GM12875 (cell line): ENCODE results near the gene PITX2.

Source experiments
- H3K4me3 ChIP-seq: one replicate; pipeline ENCODE4 v1.5.1; 2011; ENCODE audit warnings: low read depth, low read length, control low read depth
- TF ChIP-seq, protein P1 (sequence below): IDR thresholded peaks from 2 replicates; pipeline ENCODE4 v1.5.1; 2011; ENCODE audit warnings: low read depth, mild to moderate bottlenecking, control low read depth, inconsistent platforms, low read length, moderate library complexity, borderline replicate concordance; ENCODE audit not compliant: insufficient read depth

Gene PITX2

DNA sequence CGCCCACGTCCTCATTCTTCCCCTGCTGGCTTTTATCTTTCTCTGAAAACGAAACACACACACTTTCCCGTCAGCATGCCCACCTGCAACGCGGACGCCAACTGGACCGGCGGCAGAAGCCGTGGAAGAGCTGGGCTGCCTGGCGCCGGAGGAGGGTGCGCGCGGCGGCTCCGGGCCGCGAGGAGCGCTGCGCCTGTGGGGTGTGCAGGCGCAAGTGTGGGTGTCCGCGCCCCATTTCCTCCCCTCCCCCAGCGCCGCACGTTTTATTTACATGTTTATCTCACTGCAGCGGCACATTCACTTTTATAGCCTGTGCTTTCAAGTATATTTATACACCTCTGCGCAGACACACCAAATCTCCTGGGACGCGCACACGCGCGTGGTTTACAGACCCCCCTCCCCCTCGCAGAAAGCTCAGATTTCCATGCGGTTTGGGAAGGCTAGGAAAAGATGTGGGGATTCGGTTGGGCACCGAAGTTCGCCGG, 1.5 kb downstream of the PITX2 start:
- TF ChIP-seq, protein P1, sequence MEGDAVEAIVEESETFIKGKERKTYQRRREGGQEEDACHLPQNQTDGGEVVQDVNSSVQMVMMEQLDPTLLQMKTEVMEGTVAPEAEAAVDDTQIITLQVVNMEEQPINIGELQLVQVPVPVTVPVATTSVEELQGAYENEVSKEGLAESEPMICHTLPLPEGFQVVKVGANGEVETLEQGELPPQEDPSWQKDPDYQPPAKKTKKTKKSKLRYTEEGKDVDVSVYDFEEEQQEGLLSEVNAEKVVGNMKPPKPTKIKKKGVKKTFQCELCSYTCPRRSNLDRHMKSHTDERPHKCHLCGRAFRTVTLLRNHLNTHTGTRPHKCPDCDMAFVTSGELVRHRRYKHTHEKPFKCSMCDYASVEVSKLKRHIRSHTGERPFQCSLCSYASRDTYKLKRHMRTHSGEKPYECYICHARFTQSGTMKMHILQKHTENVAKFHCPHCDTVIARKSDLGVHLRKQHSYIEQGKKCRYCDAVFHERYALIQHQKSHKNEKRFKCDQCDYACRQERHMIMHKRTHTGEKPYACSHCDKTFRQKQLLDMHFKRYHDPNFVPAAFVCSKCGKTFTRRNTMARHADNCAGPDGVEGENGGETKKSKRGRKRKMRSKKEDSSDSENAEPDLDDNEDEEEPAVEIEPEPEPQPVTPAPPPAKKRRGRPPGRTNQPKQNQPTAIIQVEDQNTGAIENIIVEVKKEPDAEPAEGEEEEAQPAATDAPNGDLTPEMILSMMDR: no peak
- H3K4me3 ChIP-seq: no peak overlapping the region

DNA sequence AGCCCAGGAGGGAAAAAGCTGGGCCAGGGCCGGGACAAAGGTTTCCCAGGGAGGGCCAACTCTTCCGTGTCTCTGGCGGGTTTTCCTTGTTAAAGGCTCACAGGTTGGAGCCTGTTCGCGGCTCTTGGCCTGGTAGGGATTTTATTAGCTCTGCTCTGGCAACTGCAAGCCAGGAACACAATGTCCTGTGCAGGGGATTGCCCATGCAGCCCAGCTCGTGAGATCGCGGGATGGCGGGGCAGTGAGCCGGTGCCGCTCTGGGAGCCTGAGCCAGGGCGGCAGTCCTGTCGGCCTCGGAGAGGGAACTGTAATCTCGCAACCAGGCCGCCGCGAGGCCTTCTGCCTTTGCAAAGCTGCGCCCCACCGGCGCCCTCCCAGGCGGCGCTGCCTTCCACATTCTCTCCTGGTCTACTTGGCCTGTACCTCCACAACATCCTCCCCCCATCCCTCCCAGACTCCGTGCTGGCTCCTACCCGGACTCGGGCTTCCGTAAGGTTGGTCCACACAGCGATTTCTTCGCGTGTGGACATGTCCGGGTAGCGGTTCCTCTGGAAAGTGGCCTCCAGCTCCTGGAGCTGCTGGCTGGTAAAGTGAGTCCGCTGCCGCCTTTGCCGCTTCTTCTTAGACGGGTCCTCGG, 2.1 kb downstream of the PITX2 start:
- TF ChIP-seq, protein P1: no peak
- no peak overlapping the region for H3K4me3 ChIP-seq

DNA sequence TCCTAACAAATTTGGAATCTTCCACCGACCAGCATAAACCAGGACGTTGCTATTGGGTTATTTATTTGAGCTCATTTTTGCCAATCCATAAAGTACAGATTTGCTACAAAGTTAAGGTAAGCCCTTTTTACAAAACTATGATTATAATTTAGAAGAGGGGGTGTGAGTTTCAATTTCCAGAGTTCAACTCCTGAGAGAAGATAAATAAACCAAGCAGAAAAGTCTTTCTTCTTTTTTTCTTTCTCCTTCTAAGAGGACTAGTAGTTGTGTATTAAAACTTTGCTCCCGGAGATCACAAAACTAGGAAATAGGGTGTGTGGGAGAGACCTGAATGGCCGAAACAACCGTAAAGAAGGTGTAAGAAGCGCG, 2.6 kb downstream of the PITX2 start:
- TF ChIP-seq, protein P1: no peak
- H3K4me3 ChIP-seq: no peak overlapping the region

DNA sequence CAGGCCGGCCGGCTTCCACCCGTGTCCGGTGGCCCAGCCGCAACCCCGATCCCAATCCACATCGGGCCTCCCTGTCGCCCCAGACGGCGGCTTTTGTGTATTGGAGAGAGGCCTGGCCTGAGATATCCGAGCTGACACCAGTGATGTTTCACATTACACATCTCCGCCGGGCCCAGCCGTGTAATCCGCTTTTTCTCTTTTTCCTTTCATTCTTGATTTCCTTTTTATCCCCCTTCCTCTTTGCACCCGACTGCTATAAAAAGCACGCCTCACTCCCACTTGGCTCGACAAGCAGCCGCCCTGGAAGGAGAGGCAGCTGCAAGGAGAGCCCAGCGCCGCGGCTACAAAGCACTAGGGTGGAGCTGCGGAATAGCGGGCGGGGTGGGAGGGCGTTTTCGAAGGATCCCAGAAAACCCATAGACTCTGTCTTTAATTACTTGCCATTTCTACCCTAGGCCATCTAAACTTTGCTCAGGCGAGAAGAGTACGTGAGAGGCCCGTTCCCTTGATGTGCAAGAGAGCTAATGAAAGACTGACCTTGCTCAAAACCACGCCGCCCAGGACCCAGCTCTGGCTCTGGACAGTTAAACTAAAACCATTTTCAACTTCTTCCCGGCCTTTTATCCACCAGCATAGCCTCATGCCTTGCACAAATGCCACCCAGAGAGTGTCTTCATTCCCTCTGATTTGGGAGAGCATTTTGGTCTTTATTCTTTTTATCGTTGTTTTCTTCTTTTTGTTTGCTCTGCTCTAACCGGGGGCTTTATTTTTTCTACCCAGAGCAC, 3.2 kb downstream of the PITX2 start:
- TF ChIP-seq, protein P1: no peak
- no peak overlapping the region for H3K4me3 ChIP-seq

DNA sequence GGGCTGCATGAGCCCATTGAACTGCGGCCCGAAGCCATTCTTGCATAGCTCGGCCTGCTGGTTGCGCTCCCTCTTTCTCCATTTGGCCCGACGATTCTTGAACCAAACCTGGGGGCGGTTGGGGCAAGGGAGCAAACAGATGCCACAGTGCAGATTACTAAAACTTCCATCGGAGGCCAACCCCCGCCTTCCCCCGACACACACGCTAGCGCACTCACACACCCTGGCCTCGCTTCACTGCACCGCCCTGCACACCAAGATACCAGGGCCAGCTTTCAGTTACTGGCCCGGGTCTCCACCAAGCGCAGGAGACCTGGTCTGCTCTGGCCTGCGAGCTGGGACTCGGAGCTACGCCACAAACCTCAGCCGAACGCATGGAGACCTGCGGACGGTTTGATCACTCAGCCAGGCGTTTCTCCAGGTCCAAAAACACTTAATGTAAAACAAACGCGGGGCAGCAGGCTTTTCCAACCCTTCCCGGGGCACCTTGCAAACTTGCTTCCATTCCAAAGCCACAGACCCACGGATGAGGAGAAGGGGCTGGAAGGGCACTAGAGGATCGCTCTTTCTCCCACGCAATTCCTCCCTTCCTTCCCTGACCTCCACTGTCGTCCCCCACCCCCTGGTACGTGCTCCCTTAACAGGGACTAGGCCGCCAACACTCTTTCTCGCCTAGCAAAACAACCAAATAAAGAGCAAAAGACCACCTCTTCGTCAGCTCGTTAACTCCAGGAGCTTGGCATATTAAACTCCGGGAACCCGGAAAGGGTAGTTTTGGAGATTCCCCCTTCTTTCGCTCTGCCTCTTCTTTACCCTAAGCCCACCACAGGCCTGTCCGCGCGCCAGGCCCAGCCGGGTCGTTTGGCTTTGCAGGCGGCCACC, 4.1 kb downstream of the PITX2 start:
- TF ChIP-seq, protein P1: no peak
- H3K4me3 ChIP-seq: no peak overlapping the region

DNA sequence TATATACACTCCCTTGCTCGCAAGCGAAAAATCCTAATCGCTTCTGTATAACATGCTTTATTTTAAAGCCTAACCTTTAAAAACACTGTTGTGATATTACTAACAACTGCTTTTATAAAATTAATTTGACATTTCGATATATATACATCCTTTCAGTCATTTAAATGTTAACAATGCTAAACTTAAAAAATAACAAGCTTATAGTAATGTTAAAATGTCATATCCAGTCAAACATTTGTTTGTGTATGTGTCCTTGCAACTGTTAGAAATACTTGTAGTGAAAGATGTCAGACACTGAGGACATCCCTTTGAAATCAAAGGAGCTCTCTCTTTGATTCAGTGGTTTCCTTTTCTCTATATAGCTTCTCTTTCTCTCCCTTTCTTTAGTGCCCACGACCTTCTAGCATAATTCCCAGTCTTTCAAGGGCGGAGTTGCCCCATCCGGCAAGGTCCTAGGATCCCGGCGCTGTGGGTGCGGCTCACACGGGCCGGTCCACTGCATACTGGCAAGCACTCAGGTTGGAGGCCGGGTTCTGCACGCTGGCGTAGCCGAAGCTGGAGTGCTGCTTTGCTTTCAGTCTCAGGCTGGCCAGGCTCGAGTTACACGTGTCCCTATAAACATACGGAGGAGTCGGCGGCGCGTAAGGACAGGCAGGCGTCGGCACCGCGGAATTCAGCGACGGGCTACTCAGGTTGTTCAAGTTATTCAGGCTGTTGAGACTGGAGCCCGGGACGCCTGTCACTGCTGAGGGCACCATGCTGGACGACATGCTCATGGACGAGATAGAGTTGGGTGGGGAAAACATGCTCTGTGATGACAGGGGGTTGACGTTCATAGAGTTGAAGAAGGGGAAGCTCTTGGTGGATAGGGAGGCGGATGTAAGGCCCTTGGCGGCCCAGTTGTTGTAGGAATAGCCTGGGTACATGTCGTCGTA, 5.0 kb downstream of the PITX2 start:
- TF ChIP-seq, protein P1: no peak
- no peak overlapping the region for H3K4me3 ChIP-seq
